ENCODE measurements around the gene ENO3. TPM values are rescaled to one million over a fixed set of nuclear protein-coding genes. Genes with fewer than 3 reads are reported as not detected.

The ENO3 gene
- total RNA-seq, 1 donor from 2014 or later = 24.0 TPM

GRCh38 chr17:4935650-4936049 is 15.3 kb upstream of the ENO3 start:
- H3K27ac Mint-ChIP-seq = no peak overlapping the region
- no peaks in the 10 kb centered on the region for H3K9me3 Mint-ChIP-seq
- H3K4me1 Mint-ChIP-seq (ENCODE audit: unreplicated experiment) = peaks cover 18% of the 10 kb centered on the region
- no peak for DNase-seq (ENCODE audit: extremely low spot score, unreplicated experiment)
- H3K27me3 Mint-ChIP-seq = no peaks in the 10 kb centered on the region
- H3K4me3 Mint-ChIP-seq = no peak overlapping the region
- TF ChIP-seq, protein P1, sequence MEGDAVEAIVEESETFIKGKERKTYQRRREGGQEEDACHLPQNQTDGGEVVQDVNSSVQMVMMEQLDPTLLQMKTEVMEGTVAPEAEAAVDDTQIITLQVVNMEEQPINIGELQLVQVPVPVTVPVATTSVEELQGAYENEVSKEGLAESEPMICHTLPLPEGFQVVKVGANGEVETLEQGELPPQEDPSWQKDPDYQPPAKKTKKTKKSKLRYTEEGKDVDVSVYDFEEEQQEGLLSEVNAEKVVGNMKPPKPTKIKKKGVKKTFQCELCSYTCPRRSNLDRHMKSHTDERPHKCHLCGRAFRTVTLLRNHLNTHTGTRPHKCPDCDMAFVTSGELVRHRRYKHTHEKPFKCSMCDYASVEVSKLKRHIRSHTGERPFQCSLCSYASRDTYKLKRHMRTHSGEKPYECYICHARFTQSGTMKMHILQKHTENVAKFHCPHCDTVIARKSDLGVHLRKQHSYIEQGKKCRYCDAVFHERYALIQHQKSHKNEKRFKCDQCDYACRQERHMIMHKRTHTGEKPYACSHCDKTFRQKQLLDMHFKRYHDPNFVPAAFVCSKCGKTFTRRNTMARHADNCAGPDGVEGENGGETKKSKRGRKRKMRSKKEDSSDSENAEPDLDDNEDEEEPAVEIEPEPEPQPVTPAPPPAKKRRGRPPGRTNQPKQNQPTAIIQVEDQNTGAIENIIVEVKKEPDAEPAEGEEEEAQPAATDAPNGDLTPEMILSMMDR (conservative IDR thresholded peaks at IDR 0.05) = no peak
- H3K36me3 Mint-ChIP-seq = peaks cover 7% of the 10 kb centered on the region

DNA sequence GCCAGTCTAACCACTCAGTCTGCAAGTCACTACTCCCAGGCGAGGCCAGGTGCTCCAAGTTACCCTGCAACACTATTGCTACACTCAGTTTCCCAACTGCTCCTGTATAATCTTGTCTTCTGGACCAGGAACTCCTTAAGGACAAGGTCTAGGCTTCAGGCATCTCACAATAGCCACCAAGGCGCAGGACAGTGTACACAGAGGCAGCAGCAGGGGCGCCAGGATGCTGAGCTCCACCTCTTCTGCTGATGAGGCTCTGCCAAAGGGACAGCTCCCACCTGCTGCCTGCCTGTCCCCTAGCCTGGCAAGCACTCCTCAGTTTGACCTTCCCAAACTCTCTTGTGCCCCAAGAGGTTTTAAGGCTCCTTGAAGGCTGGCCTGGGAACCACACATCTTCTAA is 14.5 kb upstream of the ENO3 start:
- H3K36me3 Mint-ChIP-seq = peaks cover 3% of the 10 kb centered on the region
- peaks cover 24% of the 10 kb centered on the region for H3K4me1 Mint-ChIP-seq (ENCODE audit: unreplicated experiment)
- H3K27me3 Mint-ChIP-seq = no peaks in the 10 kb centered on the region
- H3K27ac Mint-ChIP-seq = peak overlapping the region; percentile 56
- no peaks in the 10 kb centered on the region for H3K9me3 Mint-ChIP-seq
- TF ChIP-seq, protein P1 (conservative IDR thresholded peaks at IDR 0.05) = no peak
- peak overlapping the region; percentile 46 for H3K4me3 Mint-ChIP-seq
- DNase-seq (ENCODE audit: extremely low spot score, unreplicated experiment) = no peak

GRCh38 chr17:4937553-4937952 is 13.4 kb upstream of the ENO3 start:
- Mint-ChIP-seq H3K9me3 (no peaks in the 10 kb centered on the region), H3K36me3 (peaks cover 7% of the 10 kb centered on the region), H3K4me1 (ENCODE audit: unreplicated experiment) (peaks cover 30% of the 10 kb centered on the region), H3K27ac (no peak overlapping the region), H3K27me3 (no peaks in the 10 kb centered on the region), H3K4me3 (peak overlapping the region; percentile 98)
- no peak for DNase-seq (ENCODE audit: extremely low spot score, unreplicated experiment)
- TF ChIP-seq, protein P1 (conservative IDR thresholded peaks at IDR 0.05) = no peak

- no peaks in the 10 kb centered on the region for H3K9me3 Mint-ChIP-seq
- peak overlapping the region; percentile 98 for H3K4me3 Mint-ChIP-seq
- no peaks in the 10 kb centered on the region for H3K27me3 Mint-ChIP-seq
- H3K27ac Mint-ChIP-seq = no peak overlapping the region
- TF ChIP-seq, protein P1 (conservative IDR thresholded peaks at IDR 0.05) = no peak
- peaks cover 7% of the 10 kb centered on the region for H3K36me3 Mint-ChIP-seq
- peaks cover 30% of the 10 kb centered on the region for H3K4me1 Mint-ChIP-seq (ENCODE audit: unreplicated experiment)
- DNase-seq (ENCODE audit: extremely low spot score, unreplicated experiment) = no peak
Observed at GRCh38 chr17:4938069-4938491, 12.8 kb upstream of the ENO3 start.

GRCh38 chr17:4938688-4939545 is 12.0 kb upstream of the ENO3 start:
- Mint-ChIP-seq H3K27me3 (no peaks in the 10 kb centered on the region), H3K4me1 (ENCODE audit: unreplicated experiment) (peaks cover 30% of the 10 kb centered on the region), H3K4me3 (peak overlapping the region; percentile 98), H3K27ac (peak overlapping the region; percentile 99), H3K9me3 (no peaks in the 10 kb centered on the region), H3K36me3 (peaks cover 7% of the 10 kb centered on the region)
- DNase-seq (ENCODE audit: extremely low spot score, unreplicated experiment) = no peak
- TF ChIP-seq, protein P1 (conservative IDR thresholded peaks at IDR 0.05) = no peak

All from type B pancreatic cell (in vitro differentiated cells).